ENCODE results near the gene UFD1. TPM values are rescaled to one million over a fixed set of nuclear protein-coding genes. Genes with fewer than 3 reads are reported as not detected.

Gene UFD1
- total RNA-seq, 1 experiment from 2014 or later = 74.4 TPM

GRCh38 chr22:19488285-19488684 lies 9.3 kb upstream of the UFD1 start:
- H3K4me2 ChIP-seq (ENCODE audit: insufficient read depth, insufficient read length, low read length) = no peak overlapping the region
- no CpG with 5 or more reads among the region's 2 CpGs for WGBS (ENCODE audit: extremely low coverage, insufficient read length, low lambda C conversion rate)
- no peak overlapping the region for H4K5ac ChIP-seq (ENCODE audit: insufficient read length, low read depth, low read length)
- H4K8ac ChIP-seq (replicated peaks; ENCODE audit: insufficient read length, low read depth, low read length) = no peak overlapping the region
- H3K56ac ChIP-seq (ENCODE audit: insufficient read length, low read depth, low read length) = no peak overlapping the region
- H3K4ac ChIP-seq (ENCODE audit: low read depth, low read length) = no peak overlapping the region
- H2AK5ac ChIP-seq (ENCODE audit: insufficient read length, low read length) = no peak overlapping the region
- H3T11ph ChIP-seq (ENCODE audit: low read length) = no peak overlapping the region
- H3K4me3 Mint-ChIP-seq = no peak overlapping the region
- H3K27ac Mint-ChIP-seq = no peak overlapping the region
- no peaks in the 10 kb centered on the region for H3K9me3 Mint-ChIP-seq
- no peak overlapping the region for H2BK15ac ChIP-seq (ENCODE audit: low read depth, low read length)
- no peaks in the 10 kb centered on the region for H3K4me1 ChIP-seq (ENCODE audit: insufficient read depth, low read length)
- H2BK12ac ChIP-seq (ENCODE audit: insufficient read length, low read depth, low read length) = no peak overlapping the region
- H3K36me3 Mint-ChIP-seq (ENCODE audit: insufficient read depth in 1 of 3, low read depth in 3 of 3) = peaks cover 23 to 77% (median 67%) of the 10 kb centered on the region in 3 experiments; a peak in 6 of 7 replicates
- H3K79me2 ChIP-seq (ENCODE audit: insufficient read depth, low read length) = no peaks in the 10 kb centered on the region
- TF ChIP-seq CTCF (conservative IDR thresholded peaks at IDR 0.05) = no peak
- H2BK5ac ChIP-seq (ENCODE audit: insufficient read length, low read length) = no peak overlapping the region
- no peaks in the 10 kb centered on the region for H3K23me2 ChIP-seq (ENCODE audit: insufficient read length, low read depth, low read length, poor library complexity, severe bottlenecking)
- H2BK120ac ChIP-seq (ENCODE audit: low read depth, low read length, poor library complexity, severe bottlenecking) = no peak overlapping the region
- H3K27me3 Mint-ChIP-seq (ENCODE audit: low read depth) = no peaks in the 10 kb centered on the region
- no peak overlapping the region for H3K27ac ChIP-seq (ENCODE audit: insufficient read length, low read depth, low read length)
- no peak overlapping the region for H3K9ac ChIP-seq (ENCODE audit: extremely low read depth, insufficient read length, low read length)
- H4K20me1 ChIP-seq (ENCODE audit: control insufficient read depth, insufficient read depth, insufficient read length) = no peaks in the 10 kb centered on the region
- H3K18ac ChIP-seq (ENCODE audit: insufficient read length, low read depth, low read length) = no peak overlapping the region
- no peak overlapping the region for H2AFZ ChIP-seq (ENCODE audit: low read length)
- H3K79me1 ChIP-seq (ENCODE audit: insufficient read depth, low read depth, low read length, poor library complexity, severe bottlenecking) = no peaks in the 10 kb centered on the region
- H3K9me3 ChIP-seq (ENCODE audit: control insufficient read depth, low read depth, low read length) = no peaks in the 10 kb centered on the region
- DNase-seq = no peak
- no peak overlapping the region for H2BK20ac ChIP-seq (ENCODE audit: low read depth, low read length, poor library complexity, severe bottlenecking)
- H3K4me1 Mint-ChIP-seq = no peaks in the 10 kb centered on the region
- no peak overlapping the region for H4K91ac ChIP-seq (ENCODE audit: insufficient read length, low read depth, low read length)
- H3K27me3 ChIP-seq (ENCODE audit: insufficient read depth, low read length) = no peaks in the 10 kb centered on the region
- H3K14ac ChIP-seq (ENCODE audit: insufficient read depth, low read length) = no peak overlapping the region
- H3K23ac ChIP-seq (ENCODE audit: insufficient read length, low read depth, low read length) = no peak overlapping the region

Data from H9 (cell line).